HG02678 (cell line): ENCODE measurements around the gene GADD45GIP1.
"Not testable (repeated sequence)": the region's sequence is repeated elsewhere in the genome, so short reads cannot be mapped to it uniquely, and the experiment has no call there.

Experiments used
- ATAC-seq: cut with Tn5 transposase; IDR thresholded peaks from one replicate; pipeline ENCODE4 v1.9.1; 2021; ENCODE audit warnings: mild to moderate bottlenecking, moderate library complexity; ENCODE audit not compliant: unreplicated experiment

Gene GADD45GIP1

GRCh38 chr19:12965017-12965811, 8.2 kb upstream of the GADD45GIP1 start:
- ATAC-seq = peak; percentile 72

GRCh38 chr19:12959481-12959880, 2.5 kb upstream of the GADD45GIP1 start:
- ATAC-seq = no peak

- ATAC-seq = not testable (repeated sequence)
Observed at GRCh38 chr19:12957389-12957952, 448 bp upstream of the GADD45GIP1 start.

- ATAC-seq = no peak
Observed at GRCh38 chr19:12955996-12956395, 1.0 kb downstream of the GADD45GIP1 start.

GRCh38 chr19:12955575-12955974, 1.4 kb downstream of the GADD45GIP1 start:
- ATAC-seq = not testable (repeated sequence)

GRCh38 chr19:12954612-12954962, 2.4 kb downstream of the GADD45GIP1 start:
- no peak for ATAC-seq

- ATAC-seq = no peak
Observed at GRCh38 chr19:12953799-12954611, 3.0 kb downstream of the GADD45GIP1 start.

GRCh38 chr19:12953138-12953798, 3.8 kb downstream of the GADD45GIP1 start:
- no peak for ATAC-seq

GRCh38 chr19:12952488-12953137, 4.4 kb downstream of the GADD45GIP1 start:
- no peak for ATAC-seq

- ATAC-seq = not testable (repeated sequence)
Observed at GRCh38 chr19:12952050-12952449, 5.0 kb downstream of the GADD45GIP1 start.

- no peak for ATAC-seq
Observed at GRCh38 chr19:12949363-12950283, 7.4 kb downstream of the GADD45GIP1 start.

- no peak for ATAC-seq
Observed at GRCh38 chr19:12948612-12949362, 8.2 kb downstream of the GADD45GIP1 start.

- no peak for ATAC-seq
Observed at GRCh38 chr19:12947702-12948611, 9.1 kb downstream of the GADD45GIP1 start.

- ATAC-seq = no peak
Observed at GRCh38 chr19:12946731-12947496, 10.1 kb downstream of the GADD45GIP1 start.

- peak; percentile 35 for ATAC-seq
Observed at GRCh38 chr19:12946092-12946721, 10.8 kb downstream of the GADD45GIP1 start.

- peak; percentile 82 for ATAC-seq
Observed at GRCh38 chr19:12945479-12946091, 11.4 kb downstream of the GADD45GIP1 start, which contains the start of gene RAD23A. Gene RAD23A (plus strand): TSS chr19:12945862. CDS start chr19:12945949, 87 bp downstream.
